ENCODE measurements around the gene SGIP1. TPM values are rescaled to one million over a fixed set of nuclear protein-coding genes. Genes with fewer than 3 reads are reported as not detected.
A peak's percentile ranks its signal among the peaks of the same experiment; 100 is the strongest.

The SGIP1 gene
- total RNA-seq, 2 donors from 2014 or later, result 0.07 TPM; not detected in 1

DNA sequence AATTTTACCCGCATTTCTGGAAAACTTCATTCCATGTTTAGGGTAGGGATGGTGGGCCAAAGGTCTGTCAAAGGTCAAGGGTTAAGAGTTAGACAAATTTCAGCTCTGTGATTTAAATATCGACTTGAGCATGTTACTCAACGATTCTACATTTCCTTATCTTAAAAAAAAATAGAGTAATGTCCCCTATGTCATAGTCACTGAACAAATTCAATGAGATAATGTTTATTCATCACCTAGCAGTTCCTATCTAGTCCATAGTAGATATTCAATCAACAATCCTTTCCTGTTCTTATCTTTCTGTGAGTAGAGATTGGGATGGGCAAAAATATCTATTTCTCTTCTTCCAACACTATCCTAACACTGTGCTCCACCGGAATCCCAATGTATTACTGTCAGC lies 217.2 kb downstream of the SGIP1 start:
- Mint-ChIP-seq H3K36me3 (ENCODE audit: low read depth) (peaks cover 2% of the 10 kb centered on the region), H3K4me3 (no peak overlapping the region), H3K4me1 (peaks cover 14% of the 10 kb centered on the region), H3K27me3 (peaks cover 73% of the 10 kb centered on the region), H3K27ac (no peak overlapping the region)
- DNase-seq (no peak), ATAC-seq (no peak)
- no peaks in the 10 kb centered on the region for H3K9me3 ChIP-seq (ENCODE audit: control insufficient read depth, low read length, poor library complexity, severe bottlenecking)

DNA sequence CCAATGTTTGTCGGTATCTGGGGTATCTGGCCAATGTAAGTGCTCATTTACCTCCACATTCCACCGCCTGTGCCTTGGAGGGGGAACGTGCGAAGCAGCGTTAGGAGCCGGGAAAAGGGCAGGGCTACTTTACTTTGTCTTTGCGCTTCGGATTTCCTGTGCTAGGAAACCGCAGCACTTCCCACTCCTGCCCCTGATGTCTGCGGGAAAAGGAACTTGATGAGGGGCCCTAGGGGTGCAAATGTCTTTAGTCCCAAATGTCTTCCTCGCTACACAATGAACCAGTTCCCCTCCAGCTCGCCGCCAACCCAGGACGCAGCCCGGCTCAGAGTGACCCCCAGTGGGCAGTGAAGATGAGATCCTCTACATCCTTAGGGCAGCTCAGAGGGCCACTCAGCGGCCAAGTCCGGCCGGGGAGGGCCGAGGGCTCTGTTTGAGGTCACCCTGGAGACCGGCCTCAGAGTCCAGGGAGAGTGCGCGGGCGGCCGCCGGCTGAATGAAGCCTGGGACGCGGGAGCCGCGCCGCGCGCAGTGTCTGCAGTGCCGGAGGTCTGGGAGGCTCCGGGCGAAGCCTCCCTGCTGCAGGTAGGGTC lies 218.1 kb downstream of the SGIP1 start, which contains the start of gene DYNLT5:
Gene DYNLT5 (plus strand): TSS at position 460 of the 593 bp plus-strand sequence. CDS start 2,200 bp downstream, outside the sequence.
- H3K36me3 Mint-ChIP-seq (ENCODE audit: low read depth), result peaks cover 4% of the 10 kb centered on the region
- H3K27me3 Mint-ChIP-seq, result peaks cover 72% of the 10 kb centered on the region
- peak within 1 kb of the TSS; percentile 80 for H3K4me3 Mint-ChIP-seq
- DNase-seq (no peak), ATAC-seq (peak; percentile 45)
- no peak within 1 kb of the TSS for H3K27ac Mint-ChIP-seq
- H3K9me3 ChIP-seq (ENCODE audit: control insufficient read depth, low read length, poor library complexity, severe bottlenecking), result no peaks in the 10 kb centered on the region
- H3K4me1 Mint-ChIP-seq, result peaks cover 14% of the 10 kb centered on the region

DNA sequence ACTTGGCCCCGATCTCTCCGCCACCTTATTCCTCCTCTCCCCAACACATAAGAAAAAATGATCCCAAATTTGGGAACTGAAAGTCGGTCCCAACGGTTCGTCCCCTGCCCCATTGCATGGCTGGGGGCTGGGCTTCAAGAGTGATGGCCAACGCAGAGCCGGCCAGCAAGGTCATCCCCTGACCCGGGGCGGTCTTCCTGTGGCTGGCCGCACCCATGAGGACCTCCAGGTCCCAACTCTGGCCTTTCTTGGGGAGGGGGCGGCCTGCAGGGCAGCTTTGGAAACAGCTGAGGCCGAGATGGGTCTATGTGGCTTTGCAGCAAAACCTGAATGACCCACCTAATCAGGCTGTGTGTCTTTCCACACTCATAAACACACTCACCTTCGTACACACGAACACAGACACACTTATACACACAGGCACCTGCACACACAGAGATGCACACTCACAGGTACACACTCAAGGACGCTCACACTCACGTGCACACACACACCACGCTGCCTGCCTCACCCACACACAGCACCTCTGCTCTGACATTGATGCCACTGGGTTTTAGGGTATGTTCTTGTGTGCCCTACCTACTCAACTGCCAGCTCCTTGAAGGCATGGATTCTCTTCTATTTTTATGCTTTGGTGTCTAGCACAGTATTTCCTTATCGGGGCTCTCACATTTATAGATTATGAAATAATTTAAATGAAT lies 218.9 kb downstream of the SGIP1 start:
- H3K27me3 Mint-ChIP-seq, result peaks cover 68% of the 10 kb centered on the region

DNA sequence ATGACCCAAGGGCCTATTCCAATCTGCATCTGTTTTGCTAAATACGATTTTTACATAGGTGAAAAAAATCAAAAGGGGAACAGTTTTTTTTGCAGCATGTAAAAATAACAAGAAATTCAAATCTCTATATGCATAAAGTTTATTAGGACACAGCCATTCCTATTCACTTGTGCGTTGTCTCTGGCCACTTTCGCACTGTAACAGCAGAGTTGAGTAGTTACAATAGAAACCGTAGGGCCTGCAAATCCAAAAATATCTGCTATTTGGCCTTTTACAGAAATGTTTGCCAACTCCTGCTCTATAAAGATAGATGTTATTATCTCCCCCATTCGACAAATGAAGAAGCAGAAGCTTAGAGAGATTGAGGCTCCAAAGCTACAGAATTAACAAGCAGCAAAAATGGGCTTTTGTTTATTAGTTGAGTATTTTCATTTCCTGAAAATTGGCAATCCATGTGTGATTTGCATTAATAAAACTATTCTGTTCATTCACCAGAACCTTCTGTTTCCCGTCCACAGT lies 223.8 kb downstream of the SGIP1 start:
- H3K9me3 ChIP-seq (ENCODE audit: control insufficient read depth, low read length, poor library complexity, severe bottlenecking), result no peaks in the 10 kb centered on the region
- no peak overlapping the region for H3K4me3 Mint-ChIP-seq
- DNase-seq (no peak), ATAC-seq (no peak)
- peaks cover 9% of the 10 kb centered on the region for H3K4me1 Mint-ChIP-seq
- no peak overlapping the region for H3K27ac Mint-ChIP-seq
- H3K36me3 Mint-ChIP-seq (ENCODE audit: low read depth), result peaks cover 4% of the 10 kb centered on the region
- peaks cover 27% of the 10 kb centered on the region for H3K27me3 Mint-ChIP-seq

More for the DNA sequence above, 218.9 kb downstream of the SGIP1 start:
- Mint-ChIP-seq H3K4me1 (peaks cover 14% of the 10 kb centered on the region), H3K36me3 (ENCODE audit: low read depth) (peaks cover 4% of the 10 kb centered on the region), H3K27ac (no peak overlapping the region), H3K4me3 (peak overlapping the region; percentile 80)
- H3K9me3 ChIP-seq (ENCODE audit: control insufficient read depth, low read length, poor library complexity, severe bottlenecking), result no peaks in the 10 kb centered on the region
- ATAC-seq (no peak), DNase-seq (no peak)

DNA sequence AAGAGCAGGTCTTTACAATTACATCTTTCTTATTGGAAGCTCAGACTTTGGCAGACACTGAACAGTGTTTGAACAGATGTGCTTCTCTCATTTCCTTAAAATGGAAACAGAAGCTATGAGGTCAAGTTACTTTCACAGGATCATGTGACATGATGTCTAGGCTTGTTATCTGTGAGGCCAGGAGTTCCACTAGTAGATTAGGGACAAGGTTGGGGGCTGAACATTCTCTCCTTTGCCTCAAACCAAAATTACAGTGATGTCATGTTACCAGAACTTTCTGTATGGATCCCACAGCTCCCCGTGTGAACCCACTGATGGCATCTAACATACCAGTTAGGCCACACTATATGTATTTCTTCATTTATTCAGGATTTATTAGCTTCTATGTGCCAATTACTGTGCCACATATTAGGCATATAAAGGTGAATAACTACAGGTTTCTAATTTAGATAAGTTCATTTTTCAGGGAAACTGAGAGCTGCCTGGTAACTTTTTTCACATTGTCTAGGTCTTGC lies 224.3 kb downstream of the SGIP1 start:
- Mint-ChIP-seq H3K4me1 (peaks cover 5% of the 10 kb centered on the region), H3K27ac (no peak overlapping the region), H3K4me3 (no peak overlapping the region), H3K27me3 (peaks cover 22% of the 10 kb centered on the region), H3K36me3 (ENCODE audit: low read depth) (peaks cover 2% of the 10 kb centered on the region)
- DNase-seq (no peak), ATAC-seq (no peak)
- no peaks in the 10 kb centered on the region for H3K9me3 ChIP-seq (ENCODE audit: control insufficient read depth, low read length, poor library complexity, severe bottlenecking)

DNA sequence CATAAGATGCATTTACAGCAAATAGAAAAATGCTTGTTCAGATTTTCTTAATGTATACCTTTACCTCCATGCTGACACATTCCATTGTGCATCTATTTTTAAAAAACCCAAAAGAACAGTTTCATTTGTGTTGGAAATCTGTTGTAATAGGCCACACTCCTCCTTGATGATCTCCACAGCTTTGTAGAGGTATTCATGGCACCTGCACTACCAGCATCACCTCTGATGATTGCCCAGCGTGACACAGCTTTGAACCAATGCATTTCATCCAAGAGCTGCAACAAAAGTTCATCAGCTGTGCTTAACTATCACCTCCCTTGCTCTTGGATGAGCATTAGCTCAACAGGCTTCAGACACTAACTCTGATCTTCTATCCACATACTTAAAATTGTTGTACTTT lies 226.6 kb downstream of the SGIP1 start:
- DNase-seq (no peak), ATAC-seq (no peak)
- no peaks in the 10 kb centered on the region for H3K9me3 ChIP-seq (ENCODE audit: control insufficient read depth, low read length, poor library complexity, severe bottlenecking)
- peaks cover 9% of the 10 kb centered on the region for H3K27me3 Mint-ChIP-seq
- no peak overlapping the region for H3K27ac Mint-ChIP-seq
- H3K4me1 Mint-ChIP-seq, result peaks cover 8% of the 10 kb centered on the region
- H3K36me3 Mint-ChIP-seq (ENCODE audit: low read depth), result peaks cover 2% of the 10 kb centered on the region
- H3K4me3 Mint-ChIP-seq, result no peak overlapping the region

DNA sequence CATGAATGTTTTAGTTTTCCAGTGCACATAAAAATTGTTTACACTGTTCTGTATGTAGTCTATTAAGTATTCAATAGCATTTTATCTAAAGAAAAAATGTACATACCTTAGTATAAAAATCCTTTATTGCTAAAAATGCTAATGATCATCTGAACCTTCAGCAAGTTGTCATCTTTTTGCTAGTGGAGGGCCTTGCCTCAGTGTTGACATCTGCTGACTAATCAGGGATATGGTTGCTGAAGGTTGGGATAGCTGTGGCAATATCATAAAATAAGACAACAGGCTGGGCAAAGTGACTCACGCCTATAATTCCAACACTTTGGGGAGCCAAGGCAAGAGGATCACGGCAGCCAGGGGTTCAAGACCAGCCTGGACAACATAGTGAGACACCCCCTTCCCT lies 227.3 kb downstream of the SGIP1 start:
- no peak overlapping the region for H3K27ac Mint-ChIP-seq
- ATAC-seq, result no peak

DNA sequence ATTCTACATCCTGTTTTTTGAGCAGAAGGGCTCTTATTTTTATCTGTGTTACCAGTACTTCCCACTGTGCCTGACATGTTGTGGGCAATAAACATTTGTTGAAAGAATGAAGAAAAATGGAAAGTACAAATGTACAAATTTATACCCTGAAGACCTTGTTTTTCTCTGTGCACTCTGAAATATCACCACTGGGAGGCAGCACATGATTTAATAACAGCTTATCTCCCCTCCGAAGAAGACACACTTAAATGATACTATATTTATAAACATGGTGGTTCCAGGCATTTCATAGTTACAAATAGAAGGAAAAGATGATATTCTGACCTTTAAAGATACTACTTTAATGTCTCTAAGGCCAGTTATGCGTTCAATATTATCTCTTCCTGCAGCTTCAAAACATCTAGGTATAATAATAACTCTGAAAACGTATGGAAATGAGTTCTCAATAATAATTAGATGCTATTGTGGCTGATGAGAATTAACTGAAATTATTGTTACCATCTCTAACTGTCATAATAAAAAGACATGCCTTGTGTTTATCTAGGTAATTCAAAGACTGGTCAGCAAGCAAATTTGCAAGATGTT lies 231.1 kb downstream of the SGIP1 start:
- Mint-ChIP-seq H3K27ac (no peak overlapping the region), H3K36me3 (ENCODE audit: low read depth) (no peaks in the 10 kb centered on the region), H3K4me1 (peaks cover 19% of the 10 kb centered on the region), H3K4me3 (no peak overlapping the region), H3K27me3 (no peaks in the 10 kb centered on the region)
- no peaks in the 10 kb centered on the region for H3K9me3 ChIP-seq (ENCODE audit: control insufficient read depth, low read length, poor library complexity, severe bottlenecking)
- DNase-seq (peak in 1 of 3 donors; percentile 44), ATAC-seq (peak; percentile 69)

More for the DNA sequence above, 227.3 kb downstream of the SGIP1 start:
- Mint-ChIP-seq H3K27me3 (peaks cover 9% of the 10 kb centered on the region), H3K4me3 (no peak overlapping the region), H3K36me3 (ENCODE audit: low read depth) (peaks cover 2% of the 10 kb centered on the region), H3K4me1 (peaks cover 8% of the 10 kb centered on the region)
- DNase-seq, result no peak
- H3K9me3 ChIP-seq (ENCODE audit: control insufficient read depth, low read length, poor library complexity, severe bottlenecking), result no peaks in the 10 kb centered on the region

DNA sequence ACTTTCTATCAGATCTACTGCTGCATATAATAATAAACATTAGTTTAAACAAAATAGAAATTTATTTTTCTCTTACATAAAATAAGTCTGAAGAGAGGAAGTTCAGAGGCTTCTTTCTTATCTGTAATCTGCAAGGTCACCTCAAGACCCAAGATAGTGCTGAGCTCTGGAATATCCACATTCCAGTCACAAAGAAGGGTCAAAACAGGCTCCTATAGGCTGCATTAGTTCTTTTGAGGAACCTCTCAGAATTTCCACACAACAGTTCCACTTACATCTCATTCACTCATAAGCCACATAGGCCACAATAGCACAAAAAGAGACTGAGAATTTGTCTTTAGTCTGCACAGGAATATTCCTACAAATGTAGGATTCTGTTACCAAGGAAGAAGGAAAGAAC lies 233.7 kb downstream of the SGIP1 start:
- no peaks in the 10 kb centered on the region for H3K36me3 Mint-ChIP-seq (ENCODE audit: low read depth)
- no peak overlapping the region for H3K27ac Mint-ChIP-seq
- H3K4me3 Mint-ChIP-seq, result no peak overlapping the region
- no peaks in the 10 kb centered on the region for H3K27me3 Mint-ChIP-seq
- no peak for DNase-seq
- H3K9me3 ChIP-seq (ENCODE audit: control insufficient read depth, low read length, poor library complexity, severe bottlenecking), result no peaks in the 10 kb centered on the region
- ATAC-seq, result no peak
- peaks cover 26% of the 10 kb centered on the region for H3K4me1 Mint-ChIP-seq

DNA sequence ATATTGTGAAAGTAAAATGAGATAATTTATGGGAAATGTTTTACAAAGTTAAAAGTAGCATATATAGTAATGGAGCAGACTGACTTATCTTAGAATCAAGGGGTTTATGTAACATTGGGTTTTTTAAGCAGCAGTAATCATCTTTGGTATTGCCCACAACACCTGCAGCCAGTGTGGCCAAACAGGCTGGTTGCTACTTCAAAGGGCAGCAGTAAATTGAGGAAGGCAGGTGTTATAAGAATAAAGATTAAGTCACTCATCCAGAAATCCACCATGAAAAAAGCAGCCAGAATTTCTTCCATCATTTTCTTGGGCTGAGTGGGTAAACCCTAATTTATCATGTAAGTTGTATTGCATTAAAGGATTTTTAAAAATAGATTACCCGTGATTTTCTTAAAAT lies 235.0 kb downstream of the SGIP1 start:
- DNase-seq (no peak), ATAC-seq (no peak)
- Mint-ChIP-seq H3K36me3 (ENCODE audit: low read depth) (no peaks in the 10 kb centered on the region), H3K27ac (peak overlapping the region; percentile 81), H3K4me1 (peaks cover 26% of the 10 kb centered on the region), H3K27me3 (no peaks in the 10 kb centered on the region), H3K4me3 (peak overlapping the region; percentile 31)
- H3K9me3 ChIP-seq (ENCODE audit: control insufficient read depth, low read length, poor library complexity, severe bottlenecking), result no peaks in the 10 kb centered on the region

DNA sequence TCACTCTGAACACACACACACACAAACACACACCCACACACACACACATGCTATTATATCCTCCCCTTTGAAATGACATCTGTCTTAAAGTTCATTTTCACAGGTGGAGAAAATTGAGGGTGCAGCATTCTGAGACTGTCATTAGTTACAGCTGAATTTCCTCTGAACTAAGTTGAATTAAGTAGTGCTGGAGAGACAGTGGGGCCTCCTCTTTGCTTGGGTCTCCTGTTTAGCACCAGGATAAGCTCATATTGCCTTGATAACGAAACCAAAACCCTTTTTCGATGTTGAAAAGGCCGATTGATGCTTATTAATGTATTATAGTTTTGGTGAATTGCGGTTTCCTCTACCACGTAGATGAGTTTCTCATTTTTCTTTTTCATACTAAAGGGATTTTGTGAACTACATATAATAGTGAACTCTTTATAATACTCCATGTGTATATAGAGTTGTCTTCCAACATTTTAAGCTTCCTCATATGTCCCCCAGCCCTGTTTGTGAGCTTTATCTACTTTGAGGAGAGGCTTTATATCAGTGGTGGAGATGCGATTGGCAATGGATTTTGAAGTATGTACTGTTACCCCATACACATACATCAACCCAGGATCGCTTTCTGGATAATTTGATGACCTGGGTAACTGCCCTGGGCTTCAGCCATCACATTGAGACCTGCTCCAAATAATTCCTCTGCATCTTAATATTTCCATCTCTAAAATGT lies 235.7 kb downstream of the SGIP1 start:
- no peaks in the 10 kb centered on the region for H3K36me3 Mint-ChIP-seq (ENCODE audit: low read depth)
- no peaks in the 10 kb centered on the region for H3K9me3 ChIP-seq (ENCODE audit: control insufficient read depth, low read length, poor library complexity, severe bottlenecking)
- peaks cover 26% of the 10 kb centered on the region for H3K4me1 Mint-ChIP-seq
- peak; percentile 76 for ATAC-seq
- peak overlapping the region; percentile 71 for H3K4me3 Mint-ChIP-seq
- no peaks in the 10 kb centered on the region for H3K27me3 Mint-ChIP-seq
- peak overlapping the region; percentile 81 for H3K27ac Mint-ChIP-seq
- DNase-seq, result no peak

DNA sequence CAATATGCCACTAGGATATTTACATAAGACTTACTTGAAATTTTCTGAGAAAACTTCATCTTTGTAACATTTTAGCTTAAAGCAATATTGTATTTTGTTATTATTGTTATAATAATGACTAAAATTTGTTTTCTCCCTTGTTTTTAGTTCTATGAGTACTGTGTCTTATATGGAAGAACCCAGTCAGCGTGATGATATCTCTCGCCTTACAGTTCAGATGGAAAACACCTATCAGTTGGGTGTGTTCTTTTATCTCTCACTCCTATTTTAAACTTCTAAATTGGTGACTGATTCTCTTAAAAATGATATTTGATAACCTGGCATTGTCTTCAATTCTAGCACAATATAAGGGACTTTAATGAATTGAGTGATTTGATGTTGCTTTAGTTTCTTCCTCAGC lies 236.3 kb downstream of the SGIP1 start:
- Mint-ChIP-seq H3K36me3 (ENCODE audit: low read depth) (no peaks in the 10 kb centered on the region), H3K27me3 (peaks cover 5% of the 10 kb centered on the region), H3K27ac (peak overlapping the region; percentile 81), H3K4me3 (peak overlapping the region; percentile 71), H3K4me1 (peaks cover 23% of the 10 kb centered on the region)
- no peaks in the 10 kb centered on the region for H3K9me3 ChIP-seq (ENCODE audit: control insufficient read depth, low read length, poor library complexity, severe bottlenecking)
- ATAC-seq (no peak), DNase-seq (no peak)

DNA sequence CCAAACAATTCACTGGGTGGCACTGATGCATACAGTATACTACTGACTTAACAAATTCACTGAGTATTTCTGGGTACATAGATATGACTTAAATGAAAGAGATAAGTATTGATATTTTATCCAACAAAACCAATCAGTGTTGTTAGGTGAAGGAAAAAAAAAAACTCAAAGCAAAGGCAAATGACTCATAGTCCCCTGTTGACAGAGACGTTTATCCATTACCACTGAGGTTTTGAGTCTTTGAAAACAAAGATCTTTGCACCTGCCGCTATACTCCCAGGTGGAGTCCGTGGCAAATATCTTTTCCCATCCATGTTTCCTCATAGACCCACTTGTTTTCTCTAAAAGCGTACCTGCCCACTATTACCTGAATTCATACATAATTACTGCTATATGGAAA lies 236.7 kb downstream of the SGIP1 start:
- peak overlapping the region; percentile 71 for H3K4me3 Mint-ChIP-seq

More for the DNA sequence above, 236.7 kb downstream of the SGIP1 start:
- Mint-ChIP-seq H3K27me3 (peaks cover 9% of the 10 kb centered on the region), H3K27ac (peak overlapping the region; percentile 81), H3K4me1 (peaks cover 23% of the 10 kb centered on the region), H3K36me3 (ENCODE audit: low read depth) (no peaks in the 10 kb centered on the region)
- ATAC-seq, result peak; percentile 22
- no peaks in the 10 kb centered on the region for H3K9me3 ChIP-seq (ENCODE audit: control insufficient read depth, low read length, poor library complexity, severe bottlenecking)
- no peak for DNase-seq

All from T-helper 17 cell (primary cell).